ENCODE results near the gene OPRL1.

The OPRL1 gene
- total RNA-seq, result 3.2 reads per million, percentile 12 among the genes with 10 or more reads in this experiment

- DNase-seq, result peak; percentile 49
These were observed at the start of gene OPRL1 for GRCh38 chr20:64080013-64080812. TSS of gene OPRL1 (plus strand) at chr20:64080082. CDS start at chr20:64092721, 12,639 bp downstream.

GRCh38 chr20:64030371-64031134 is 49.3 kb upstream of the OPRL1 start:
- no peak for DNase-seq

- no peak for DNase-seq
These were observed 48.0 kb upstream of the OPRL1 start for GRCh38 chr20:64031822-64032314.

DNA sequence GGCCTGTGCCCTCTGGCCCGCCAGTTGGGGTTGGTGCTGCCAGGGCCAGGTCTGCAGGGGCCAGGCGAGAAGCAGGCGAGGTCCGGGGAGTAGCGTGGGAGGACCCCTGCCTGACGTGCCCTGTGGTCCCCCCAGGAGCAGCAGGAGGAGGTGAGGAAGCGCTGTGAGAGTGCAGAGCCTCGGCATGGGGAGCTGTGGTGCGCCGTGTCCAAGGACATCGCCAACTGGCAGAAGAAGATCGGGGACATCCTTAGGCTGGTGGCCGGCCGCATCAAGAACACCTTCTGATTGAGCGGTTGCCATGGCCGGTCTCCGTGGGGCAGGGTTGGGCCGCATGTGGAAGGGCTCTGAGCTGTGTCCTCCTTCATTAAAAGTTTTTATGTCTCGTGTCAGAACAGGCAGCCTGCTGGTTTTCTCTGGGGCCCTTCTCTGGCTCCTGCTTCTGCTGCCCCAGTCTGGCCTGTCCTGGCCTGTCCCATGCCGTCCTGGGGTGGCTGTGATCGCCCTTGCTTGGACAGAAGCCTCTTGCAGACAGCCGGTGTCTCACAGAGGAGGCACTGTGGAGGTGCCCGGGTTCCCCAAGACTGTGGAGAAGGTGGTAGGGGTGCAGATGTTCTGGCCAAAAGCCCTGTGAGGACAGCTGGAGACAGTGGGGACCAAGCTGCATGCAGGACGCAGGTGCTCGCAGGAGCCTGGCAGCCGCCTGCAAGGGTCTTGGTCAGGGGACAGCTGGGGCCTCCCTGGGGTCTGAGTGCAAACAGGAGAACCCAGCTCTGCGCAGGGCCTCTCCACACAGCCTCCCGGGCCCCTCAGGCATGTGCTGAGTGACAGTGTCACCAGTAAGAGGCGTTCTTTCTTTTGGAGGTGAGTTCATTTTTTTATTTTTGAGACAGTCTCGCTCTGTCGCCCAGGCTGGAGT is 46.9 kb upstream of the OPRL1 start:
- no peak for DNase-seq

DNA sequence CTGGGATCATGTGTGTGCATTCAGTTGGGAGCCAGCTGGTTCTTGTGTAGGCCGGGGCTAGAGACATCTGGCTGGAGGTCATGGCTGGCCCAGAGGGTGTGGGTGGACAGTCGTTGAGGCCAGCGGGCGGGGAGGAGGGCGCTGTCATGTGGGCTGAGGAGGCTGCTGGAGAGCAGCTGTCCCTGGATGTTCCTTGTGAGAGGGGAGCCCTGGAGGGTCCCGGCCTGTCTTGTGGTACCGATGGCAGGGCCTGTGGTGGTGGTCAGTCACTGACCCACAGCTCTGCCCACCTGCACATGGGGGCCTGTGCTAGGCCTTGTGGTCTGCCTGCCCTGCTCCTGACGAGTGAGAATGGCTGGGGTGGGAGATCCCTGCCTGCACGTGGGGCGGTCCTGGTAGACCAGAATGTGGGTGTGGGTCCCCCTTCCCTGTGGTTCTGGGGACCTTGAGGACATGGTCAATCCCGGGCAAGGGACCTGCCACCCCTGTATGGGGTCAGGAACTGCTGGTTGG is 45.8 kb upstream of the OPRL1 start:
- DNase-seq, result no peak

DNA sequence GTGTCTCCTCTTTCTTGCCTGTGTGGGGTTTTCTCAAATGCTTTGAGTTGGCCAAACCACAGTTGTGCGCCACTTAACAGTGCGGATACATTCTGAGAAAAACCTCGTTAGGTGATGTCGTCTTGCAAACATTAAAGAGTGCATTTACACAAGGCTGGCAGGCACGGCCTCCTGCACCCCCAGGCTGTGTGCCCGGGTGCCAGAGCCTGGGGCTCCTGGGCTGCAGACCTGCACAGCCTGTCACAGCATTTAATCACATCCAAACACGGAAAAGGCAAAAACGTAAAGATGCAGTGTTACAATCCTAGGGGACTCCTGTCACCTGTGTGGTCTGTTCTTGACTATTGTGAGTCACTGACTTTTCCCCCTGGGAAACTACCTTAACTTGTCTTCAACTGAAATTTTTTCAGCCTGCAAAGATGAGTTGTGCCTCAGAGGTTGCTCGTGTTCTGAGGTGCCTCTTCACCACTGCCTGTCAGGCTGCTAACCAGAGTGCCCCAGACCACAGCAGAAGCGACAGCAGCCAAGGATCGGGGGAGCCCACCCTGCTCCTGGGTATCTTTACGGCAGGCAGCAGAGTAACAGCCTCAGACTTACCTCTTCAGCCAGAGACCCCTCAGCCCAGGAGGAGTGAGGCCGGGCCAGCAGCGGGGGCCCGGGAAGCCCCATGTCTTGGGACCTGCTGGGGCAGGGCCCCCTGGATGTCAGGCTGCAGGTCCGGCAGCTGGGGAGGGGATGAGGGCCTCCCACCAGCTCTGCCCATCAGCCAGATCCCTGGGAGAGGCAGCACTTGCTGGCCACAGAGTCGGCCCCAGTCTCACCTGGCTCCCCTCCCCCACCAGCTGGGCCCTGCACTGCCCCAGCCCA is 44.6 kb upstream of the OPRL1 start:
- DNase-seq, result no peak

GRCh38 chr20:64035933-64036345 is 43.9 kb upstream of the OPRL1 start, which contains the start of gene C20orf204:
TSS of gene C20orf204 (plus strand) at chr20:64036182. CDS start at chr20:64036324, 142 bp downstream.
- DNase-seq, result no peak

DNA sequence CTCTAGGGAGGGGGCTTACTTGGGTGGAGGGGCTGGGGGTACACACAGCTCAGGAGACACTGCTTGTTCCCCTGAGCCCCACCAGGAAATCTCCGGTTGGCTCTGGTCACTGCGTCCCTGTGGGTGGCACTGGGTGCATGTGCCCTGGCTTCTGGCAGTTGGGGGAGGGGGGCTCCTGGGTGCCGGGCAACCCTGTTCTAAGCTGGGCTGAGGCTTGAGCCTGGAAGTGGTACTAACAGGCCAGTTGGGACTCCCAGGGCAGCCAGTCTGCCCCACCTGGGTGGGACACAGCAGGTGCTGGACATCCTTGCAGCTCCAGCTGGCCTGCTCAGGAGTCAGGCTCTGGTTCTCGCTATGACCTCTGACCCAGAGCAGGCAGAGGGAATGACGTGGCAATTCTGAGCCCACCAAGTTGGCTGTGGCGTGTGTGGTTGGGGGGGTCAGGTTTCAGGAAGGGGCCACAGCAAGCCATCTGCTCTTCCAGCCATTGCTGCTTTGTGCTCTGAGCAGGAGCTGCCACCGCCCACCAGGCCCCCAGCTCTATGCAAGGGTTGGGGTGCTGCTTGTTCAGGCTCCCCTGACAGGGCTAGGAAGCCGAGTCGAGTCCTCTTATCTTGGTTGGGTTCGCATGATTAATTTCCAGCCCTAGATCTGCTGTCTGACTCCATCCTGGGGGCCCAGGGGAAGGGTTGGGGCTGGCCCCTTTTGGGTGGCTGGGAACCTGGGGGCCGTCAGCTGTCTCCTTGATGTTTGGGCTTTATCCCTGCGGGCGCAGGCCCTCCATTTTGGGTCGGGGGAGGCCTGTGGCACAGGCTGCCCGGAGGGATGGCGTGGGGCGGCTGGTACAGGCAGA is 43.3 kb upstream of the OPRL1 start:
- no peak for DNase-seq

GRCh38 chr20:64037199-64037497 is 42.7 kb upstream of the OPRL1 start:
- DNase-seq, result no peak

- no peak for DNase-seq
These were observed 42.2 kb upstream of the OPRL1 start for GRCh38 chr20:64037498-64038213.

- DNase-seq, result no peak
These were observed 41.7 kb upstream of the OPRL1 start for GRCh38 chr20:64038224-64038564.

- peak; percentile 68 for DNase-seq
These were observed 41.2 kb upstream of the OPRL1 start for GRCh38 chr20:64038565-64039292.

- no peak for DNase-seq
These were observed 40.4 kb upstream of the OPRL1 start for GRCh38 chr20:64039293-64040160.

DNA sequence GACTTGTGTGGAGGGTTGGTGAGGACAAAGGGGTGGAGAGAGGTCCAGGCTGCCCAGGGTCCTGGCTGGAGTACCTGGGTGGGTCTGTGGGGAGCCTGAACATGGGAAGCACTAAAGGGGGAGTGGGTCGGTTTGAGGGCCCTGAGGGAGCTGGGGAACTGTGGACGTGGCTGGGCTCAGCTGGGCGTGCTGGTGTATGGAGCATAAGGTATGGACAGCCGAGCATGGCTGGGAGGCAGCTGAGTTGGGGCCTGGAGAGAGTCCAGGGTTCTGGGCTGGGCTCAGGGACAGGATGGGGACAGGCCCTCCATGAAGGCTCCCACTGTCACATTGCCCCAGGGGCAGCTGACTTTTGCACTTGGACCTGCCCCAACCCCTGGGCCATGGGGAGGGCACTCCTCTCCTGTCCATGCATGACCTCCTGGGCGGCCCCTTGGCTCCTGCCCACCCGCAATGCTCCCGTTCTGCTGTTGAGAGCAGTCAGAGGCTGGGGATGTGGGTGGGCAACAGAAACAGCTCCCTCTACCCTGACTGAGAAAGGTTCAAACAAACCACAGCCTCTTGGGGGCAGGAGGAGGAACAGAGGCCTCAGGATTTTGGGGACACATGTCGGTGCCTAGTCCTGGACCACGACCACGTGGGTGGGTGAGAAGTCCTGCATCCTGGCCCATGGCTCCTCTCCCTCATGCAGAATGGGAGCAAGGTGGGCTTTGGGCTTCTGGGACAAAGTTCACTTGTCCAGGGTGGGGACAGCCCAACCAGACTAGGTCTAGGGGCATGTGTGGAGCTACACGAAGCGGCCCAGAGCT is 39.4 kb upstream of the OPRL1 start:
- DNase-seq, result no peak

DNA sequence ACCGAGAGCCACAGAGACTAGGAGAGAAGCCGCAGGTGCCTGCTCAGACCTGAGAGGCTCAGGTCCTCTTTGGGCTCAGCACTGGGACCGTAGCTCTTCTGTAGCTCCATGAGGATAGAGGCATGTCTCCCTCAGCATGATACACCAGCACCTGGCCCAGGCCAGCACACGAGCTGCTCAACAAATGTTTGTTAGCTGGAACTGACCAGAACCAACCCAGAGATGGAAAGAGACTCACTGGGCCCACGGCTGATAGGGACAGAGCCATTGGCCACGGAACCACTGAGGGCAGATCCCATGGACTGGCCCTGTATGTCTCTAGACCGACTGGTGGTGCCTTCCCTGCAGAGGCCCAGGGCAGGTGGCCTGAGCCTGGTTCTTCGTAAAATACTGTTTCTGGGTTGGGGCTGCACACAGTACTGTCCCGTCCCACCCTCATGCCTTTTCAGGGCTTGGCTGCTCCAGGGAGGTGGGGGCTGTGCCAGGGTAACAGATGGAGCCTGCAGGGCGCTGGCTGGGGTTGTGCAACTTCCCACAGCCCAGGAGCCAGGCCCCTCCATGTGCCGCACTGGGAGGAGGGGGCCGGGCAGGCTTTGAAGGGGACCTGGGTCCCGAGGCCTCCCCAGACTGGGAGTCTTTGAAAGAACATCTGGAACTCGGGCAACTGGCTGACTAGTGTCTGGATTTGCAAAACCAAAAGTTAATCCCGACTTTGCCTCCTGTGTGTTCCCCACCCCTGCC is 38.7 kb upstream of the OPRL1 start:
- no peak for DNase-seq

- DNase-seq, result no peak
These were observed 38.2 kb upstream of the OPRL1 start for GRCh38 chr20:64041781-64042053.

Measured in effector CD4-positive, alpha-beta T cell (primary cell).